ENCODE measurements around the gene PLEKHG7.
"Not testable (repeated sequence)": the region's sequence is repeated elsewhere in the genome, so short reads cannot be mapped to it uniquely, and the experiment has no call there.

Gene PLEKHG7

DNA sequence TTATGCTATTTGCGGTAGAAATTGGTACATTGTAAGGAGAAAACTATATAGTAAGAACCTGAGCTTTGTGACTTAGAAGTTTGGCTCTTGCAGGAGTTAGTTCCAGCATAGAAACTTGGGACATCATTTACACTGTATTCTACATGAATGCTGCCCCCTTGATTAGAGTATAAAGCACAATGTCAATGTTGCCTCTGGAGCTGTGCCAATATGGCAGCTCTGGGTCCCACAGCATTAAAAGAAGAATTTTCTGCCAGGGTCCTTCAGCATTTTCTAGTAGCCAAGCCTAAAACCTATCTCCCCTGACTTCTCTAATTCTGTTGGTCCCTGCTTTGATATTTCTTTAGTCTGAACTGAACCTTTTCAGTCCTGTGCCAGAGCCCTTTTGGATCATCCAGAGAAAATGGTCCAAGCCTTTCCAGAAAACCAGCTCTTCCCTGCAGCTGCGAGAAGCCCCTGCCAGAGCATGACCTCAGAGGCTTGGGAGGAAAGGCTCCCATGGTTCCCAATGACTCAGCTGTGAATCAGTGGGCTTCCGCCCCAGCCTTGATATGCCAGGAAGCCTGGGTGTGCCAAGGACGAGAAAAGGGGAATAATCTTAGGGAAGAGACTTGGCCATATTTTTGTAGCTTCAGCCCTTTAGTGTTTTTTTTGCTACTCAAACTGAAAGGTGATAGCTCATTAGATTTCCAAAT lies 43.2 kb downstream of the PLEKHG7 start:
- ATAC-seq (ENCODE audit: insufficient read depth, low read depth) = no peak
- H3K79me2 ChIP-seq (ENCODE audit: insufficient read depth, low read length) = no peaks in the 10 kb centered on the region
- H3K9me3 ChIP-seq (ENCODE audit: insufficient read depth, low read length, severe bottlenecking) = no peaks in the 10 kb centered on the region
- DNase-seq = no peak
- no peak overlapping the region for H3K9ac ChIP-seq (ENCODE audit: low read depth, low read length)
- no peaks in the 10 kb centered on the region for H4K20me1 ChIP-seq (ENCODE audit: insufficient read depth, low read length)
- TF ChIP-seq EZH2 (IDR thresholded peaks at IDR 0.05; ENCODE audit: borderline replicate concordance, low read depth, low read length, severe bottlenecking) = no peak
- TF ChIP-seq, protein P1, sequence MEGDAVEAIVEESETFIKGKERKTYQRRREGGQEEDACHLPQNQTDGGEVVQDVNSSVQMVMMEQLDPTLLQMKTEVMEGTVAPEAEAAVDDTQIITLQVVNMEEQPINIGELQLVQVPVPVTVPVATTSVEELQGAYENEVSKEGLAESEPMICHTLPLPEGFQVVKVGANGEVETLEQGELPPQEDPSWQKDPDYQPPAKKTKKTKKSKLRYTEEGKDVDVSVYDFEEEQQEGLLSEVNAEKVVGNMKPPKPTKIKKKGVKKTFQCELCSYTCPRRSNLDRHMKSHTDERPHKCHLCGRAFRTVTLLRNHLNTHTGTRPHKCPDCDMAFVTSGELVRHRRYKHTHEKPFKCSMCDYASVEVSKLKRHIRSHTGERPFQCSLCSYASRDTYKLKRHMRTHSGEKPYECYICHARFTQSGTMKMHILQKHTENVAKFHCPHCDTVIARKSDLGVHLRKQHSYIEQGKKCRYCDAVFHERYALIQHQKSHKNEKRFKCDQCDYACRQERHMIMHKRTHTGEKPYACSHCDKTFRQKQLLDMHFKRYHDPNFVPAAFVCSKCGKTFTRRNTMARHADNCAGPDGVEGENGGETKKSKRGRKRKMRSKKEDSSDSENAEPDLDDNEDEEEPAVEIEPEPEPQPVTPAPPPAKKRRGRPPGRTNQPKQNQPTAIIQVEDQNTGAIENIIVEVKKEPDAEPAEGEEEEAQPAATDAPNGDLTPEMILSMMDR (IDR thresholded peaks at IDR 0.05; ENCODE audit: borderline replicate concordance, extremely low read depth, low read length, poor library complexity, severe bottlenecking) = no peak
- H3K36me3 ChIP-seq (ENCODE audit: insufficient read depth, low read length) = no peaks in the 10 kb centered on the region
- H3K4me3 ChIP-seq (ENCODE audit: low read depth in 1 of 2, low read length in 2 of 2) = no peak overlapping the region
- H3K27ac ChIP-seq (ENCODE audit: low read length) = no peak overlapping the region
- no peak overlapping the region for H3K4me2 ChIP-seq (ENCODE audit: insufficient read depth, low read length)
- H3K4me1 ChIP-seq (ENCODE audit: insufficient read depth, low read length) = no peaks in the 10 kb centered on the region
- H3K27me3 ChIP-seq (ENCODE audit: insufficient read depth, low read length, poor library complexity) = no peaks in the 10 kb centered on the region
- H2AFZ ChIP-seq (ENCODE audit: low read depth, low read length) = no peak overlapping the region

- Histone ChIP-seq H3K79me2 (ENCODE audit: insufficient read depth, low read length) (no peaks in the 10 kb centered on the region), H3K4me3 (ENCODE audit: low read depth in 1 of 2, low read length in 2 of 2) (no peak overlapping the region), H3K4me2 (ENCODE audit: insufficient read depth, low read length) (no peak overlapping the region), H3K27me3 (ENCODE audit: insufficient read depth, low read length, poor library complexity) (no peaks in the 10 kb centered on the region), H2AFZ (ENCODE audit: low read depth, low read length) (no peak overlapping the region), H3K27ac (ENCODE audit: low read length) (no peak overlapping the region), H3K36me3 (ENCODE audit: insufficient read depth, low read length) (no peaks in the 10 kb centered on the region), H3K9me3 (ENCODE audit: insufficient read depth, low read length, severe bottlenecking) (no peaks in the 10 kb centered on the region), H3K9ac (ENCODE audit: low read depth, low read length) (no peak overlapping the region), H3K4me1 (ENCODE audit: insufficient read depth, low read length) (no peaks in the 10 kb centered on the region), H4K20me1 (ENCODE audit: insufficient read depth, low read length) (no peaks in the 10 kb centered on the region)
- no peak for ATAC-seq (ENCODE audit: insufficient read depth, low read depth)
- DNase-seq = no peak
- TF ChIP-seq, protein P1 (IDR thresholded peaks at IDR 0.05; ENCODE audit: borderline replicate concordance, extremely low read depth, low read length, poor library complexity, severe bottlenecking) = no peak
Measured at GRCh38 chr12:92747151-92747550, 44.4 kb downstream of the PLEKHG7 start.

GRCh38 chr12:92749691-92750090 lies 46.9 kb downstream of the PLEKHG7 start:
- not testable (repeated sequence) for H2AFZ ChIP-seq (ENCODE audit: low read depth, low read length); H3K9ac ChIP-seq (ENCODE audit: low read depth, low read length); H3K4me1 ChIP-seq (ENCODE audit: insufficient read depth, low read length); H3K27ac ChIP-seq (ENCODE audit: low read length); H3K4me2 ChIP-seq (ENCODE audit: insufficient read depth, low read length); H4K20me1 ChIP-seq (ENCODE audit: insufficient read depth, low read length); H3K4me3 ChIP-seq (ENCODE audit: low read depth in 1 of 2, low read length in 2 of 2); ATAC-seq (ENCODE audit: insufficient read depth, low read depth); H3K36me3 ChIP-seq (ENCODE audit: insufficient read depth, low read length); H3K9me3 ChIP-seq (ENCODE audit: insufficient read depth, low read length, severe bottlenecking); H3K27me3 ChIP-seq (ENCODE audit: insufficient read depth, low read length, poor library complexity); H3K79me2 ChIP-seq (ENCODE audit: insufficient read depth, low read length); DNase-seq

GRCh38 chr12:92753976-92754885 lies 51.4 kb downstream of the PLEKHG7 start:
- no peaks in the 10 kb centered on the region for H3K27me3 ChIP-seq (ENCODE audit: insufficient read depth, low read length, poor library complexity)
- ATAC-seq (ENCODE audit: insufficient read depth, low read depth) (peak; percentile 50; the same call in 2 of the 3 replicates), DNase-seq (no peak)
- no peak overlapping the region for H3K27ac ChIP-seq (ENCODE audit: low read length)
- H4K20me1 ChIP-seq (ENCODE audit: insufficient read depth, low read length) = no peaks in the 10 kb centered on the region
- no peaks in the 10 kb centered on the region for H3K4me1 ChIP-seq (ENCODE audit: insufficient read depth, low read length)
- no peaks in the 10 kb centered on the region for H3K9me3 ChIP-seq (ENCODE audit: insufficient read depth, low read length, severe bottlenecking)
- no peak overlapping the region for H3K4me3 ChIP-seq (ENCODE audit: low read depth in 1 of 2, low read length in 2 of 2)
- H3K36me3 ChIP-seq (ENCODE audit: insufficient read depth, low read length) = no peaks in the 10 kb centered on the region
- TF ChIP-seq, protein P1 (IDR thresholded peaks at IDR 0.05; ENCODE audit: borderline replicate concordance, extremely low read depth, low read length, poor library complexity, severe bottlenecking) = no peak
- TF ChIP-seq EZH2 (IDR thresholded peaks at IDR 0.05; ENCODE audit: borderline replicate concordance, low read depth, low read length, severe bottlenecking) = no peak
- no peak overlapping the region for H3K9ac ChIP-seq (ENCODE audit: low read depth, low read length)
- no peak overlapping the region for H3K4me2 ChIP-seq (ENCODE audit: insufficient read depth, low read length)
- H2AFZ ChIP-seq (ENCODE audit: low read depth, low read length) = no peak overlapping the region
- no peaks in the 10 kb centered on the region for H3K79me2 ChIP-seq (ENCODE audit: insufficient read depth, low read length)
